ENCODE results near the gene CD48.
"Not testable (repeated sequence)": the region's sequence is repeated elsewhere in the genome, so short reads cannot be mapped to it uniquely, and the experiment has no call there.

Gene CD48

DNA sequence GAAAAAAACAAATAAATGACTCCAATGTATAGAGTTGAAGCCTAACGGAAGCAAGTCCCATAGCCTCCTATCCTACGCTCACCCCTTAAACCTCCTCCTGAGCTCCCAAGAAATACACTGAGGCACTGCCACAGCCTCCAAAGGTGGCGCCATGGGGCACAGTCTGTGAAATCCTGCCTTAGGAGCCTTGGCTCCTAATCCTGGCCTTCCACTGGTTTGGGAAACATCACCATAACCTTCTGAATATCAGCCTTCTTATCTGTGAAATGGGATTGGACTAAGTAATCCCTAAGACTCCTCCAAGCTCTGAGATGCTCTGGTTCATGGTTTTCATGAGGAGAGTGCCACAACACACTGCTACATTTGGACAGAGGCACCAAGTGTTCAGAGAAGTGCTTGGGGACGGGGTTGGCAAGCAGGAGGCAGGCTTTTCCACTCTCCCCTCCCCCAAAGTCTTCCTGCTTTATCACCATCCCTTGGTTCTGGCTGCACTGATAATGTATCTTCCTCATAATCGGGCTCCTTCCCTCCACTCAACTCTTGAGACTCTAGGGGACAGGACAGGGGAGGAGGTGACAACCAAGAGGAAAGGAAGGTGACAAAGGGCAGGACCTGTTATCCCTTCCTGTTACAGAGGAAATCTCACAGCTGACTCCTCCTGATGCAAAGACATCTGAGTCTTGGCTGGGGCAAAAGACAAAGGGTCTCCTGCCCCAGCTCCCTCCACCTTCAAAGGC lies 30.2 kb upstream of the CD48 start:
- no peak for DNase-seq (ENCODE audit: low spot score)

- DNase-seq (ENCODE audit: low spot score), result no peak
Observed at GRCh38 chr1:160741092-160741501, 29.5 kb upstream of the CD48 start.

- no peak for DNase-seq (ENCODE audit: low spot score)
Observed at GRCh38 chr1:160740133-160740688, 28.6 kb upstream of the CD48 start.

DNA sequence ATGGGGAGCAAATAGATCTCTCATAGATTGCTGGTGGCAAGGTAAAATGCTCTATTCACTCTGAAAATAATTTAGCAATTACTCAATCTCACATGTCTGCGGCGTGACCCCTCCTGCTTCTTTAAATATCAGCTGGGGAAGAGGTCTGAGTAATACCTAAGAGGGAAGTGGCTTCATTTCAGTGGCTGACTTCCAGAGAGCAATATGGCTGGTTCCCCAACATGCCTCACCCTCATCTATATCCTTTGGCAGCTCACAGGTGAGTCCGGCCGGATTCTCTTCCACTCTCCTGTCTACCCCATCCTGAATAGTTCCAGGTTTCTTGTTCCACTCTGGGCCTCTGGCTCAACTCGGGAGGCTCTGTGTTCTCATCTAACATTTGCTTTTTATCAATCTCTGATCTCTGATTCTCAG lies 27.5 kb upstream of the CD48 start, which contains the start of gene SLAMF7:
SLAMF7 (plus strand) TSS at position 150 of the 414 bp plus-strand sequence; CDS start at position 205, 55 bp downstream.
- no peak for DNase-seq (ENCODE audit: low spot score)

- no peak for DNase-seq (ENCODE audit: low spot score)
Observed at GRCh38 chr1:160738271-160738670, 26.6 kb upstream of the CD48 start.

- no peak for DNase-seq (ENCODE audit: low spot score)
Observed at GRCh38 chr1:160734301-160734700, 22.7 kb upstream of the CD48 start.

- no peak for DNase-seq (ENCODE audit: low spot score)
Observed at GRCh38 chr1:160733898-160734297, 22.3 kb upstream of the CD48 start.

DNA sequence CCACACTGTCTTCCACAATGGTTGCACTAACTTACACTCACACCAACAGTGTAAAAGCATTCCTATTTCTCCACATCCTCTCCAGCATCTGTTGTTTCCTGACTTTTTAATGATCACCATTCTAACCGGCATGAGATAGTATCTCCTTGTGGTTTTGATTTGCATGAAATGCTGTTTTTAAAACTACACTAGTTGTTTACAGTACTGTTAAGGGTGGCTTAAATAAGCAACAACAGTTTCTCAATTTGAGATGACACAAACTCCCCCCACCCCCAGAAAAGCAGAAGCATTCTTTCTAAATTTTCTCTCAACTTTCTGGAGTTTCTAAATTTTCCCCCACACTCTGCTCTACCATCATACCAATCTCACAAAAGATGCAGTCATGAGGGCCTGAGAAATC lies 20.4 kb upstream of the CD48 start:
- no peak for DNase-seq (ENCODE audit: low spot score)

DNA sequence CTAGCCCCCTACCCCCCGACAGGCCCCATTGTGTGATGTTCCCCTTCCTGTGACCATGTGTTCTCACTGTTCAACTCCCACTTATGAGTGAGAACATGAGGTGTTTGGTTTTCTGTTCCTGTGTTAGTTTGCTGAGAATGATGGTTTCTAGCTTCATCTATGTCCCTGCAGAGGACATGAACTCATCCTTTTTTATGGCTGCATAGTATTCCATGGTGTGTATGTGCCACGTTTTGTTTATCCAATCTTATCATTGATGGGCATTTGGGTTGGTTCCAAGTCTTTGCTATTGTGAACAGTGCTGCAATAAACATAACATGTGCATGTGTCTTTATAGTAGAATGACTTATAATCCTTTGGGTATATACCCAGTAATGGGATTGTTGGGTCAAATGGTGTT lies 19.9 kb upstream of the CD48 start:
- DNase-seq (ENCODE audit: low spot score), result not testable (repeated sequence)

GRCh38 chr1:160727316-160727640 lies 15.7 kb upstream of the CD48 start:
- no peak for DNase-seq (ENCODE audit: low spot score)

DNA sequence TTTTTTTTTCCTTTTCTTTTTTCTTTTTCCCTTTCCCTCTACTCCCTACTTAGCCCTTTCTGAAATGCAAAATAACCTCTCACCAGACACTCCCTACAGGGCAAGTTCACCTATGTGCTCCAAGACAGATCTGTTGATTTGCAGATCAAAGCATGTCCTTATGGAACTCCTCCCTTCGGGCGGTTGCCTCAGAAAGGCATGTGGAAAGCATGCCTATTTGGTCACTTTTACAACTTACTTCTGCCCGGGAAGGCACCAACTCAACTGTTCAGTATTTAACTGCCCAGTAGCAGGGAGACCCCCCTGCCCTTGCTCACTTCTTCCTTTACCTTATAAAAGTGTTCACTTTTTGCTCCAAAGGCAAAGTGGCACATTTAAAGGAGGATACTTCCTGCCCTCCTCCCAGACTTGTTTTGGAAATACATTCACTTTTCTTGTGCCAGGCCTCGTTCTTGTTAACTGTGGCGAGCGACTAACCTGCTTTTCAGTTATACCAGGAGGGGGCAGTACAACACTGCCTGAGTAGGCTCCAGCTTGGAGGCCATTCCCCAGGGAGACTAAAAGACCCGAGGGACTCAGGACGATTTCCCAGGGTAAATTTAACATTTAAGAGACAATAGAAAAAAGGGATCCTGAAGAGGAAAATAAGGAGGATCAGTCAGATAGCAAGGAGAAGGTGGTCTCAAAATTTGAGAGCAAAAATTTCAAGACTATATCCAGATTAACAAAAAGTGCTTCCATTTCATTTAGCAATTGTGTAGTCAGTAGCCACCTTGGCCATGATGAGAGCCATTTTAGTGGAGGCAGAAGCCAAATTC lies 15.1 kb upstream of the CD48 start:
- DNase-seq (ENCODE audit: low spot score), result peak; percentile 25

DNA sequence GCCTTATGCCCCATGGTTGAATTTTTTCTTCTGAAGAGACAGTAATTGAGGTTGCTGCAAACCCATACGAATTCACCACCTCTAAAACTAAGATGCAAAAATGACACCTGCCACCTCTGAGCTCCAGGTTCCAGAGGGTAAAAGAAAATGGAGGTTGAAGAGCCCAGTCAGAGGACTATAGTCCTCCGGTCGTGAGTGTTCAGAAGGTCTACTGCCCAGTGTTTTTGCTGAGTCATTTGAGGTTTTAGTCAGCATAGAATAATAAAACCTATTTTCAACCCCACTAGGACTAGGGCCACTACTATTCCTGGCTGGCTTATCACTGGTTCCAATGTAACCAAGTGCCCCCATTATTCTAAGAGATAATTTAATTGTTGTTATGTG lies 14.5 kb upstream of the CD48 start:
- no peak for DNase-seq (ENCODE audit: low spot score)

DNA sequence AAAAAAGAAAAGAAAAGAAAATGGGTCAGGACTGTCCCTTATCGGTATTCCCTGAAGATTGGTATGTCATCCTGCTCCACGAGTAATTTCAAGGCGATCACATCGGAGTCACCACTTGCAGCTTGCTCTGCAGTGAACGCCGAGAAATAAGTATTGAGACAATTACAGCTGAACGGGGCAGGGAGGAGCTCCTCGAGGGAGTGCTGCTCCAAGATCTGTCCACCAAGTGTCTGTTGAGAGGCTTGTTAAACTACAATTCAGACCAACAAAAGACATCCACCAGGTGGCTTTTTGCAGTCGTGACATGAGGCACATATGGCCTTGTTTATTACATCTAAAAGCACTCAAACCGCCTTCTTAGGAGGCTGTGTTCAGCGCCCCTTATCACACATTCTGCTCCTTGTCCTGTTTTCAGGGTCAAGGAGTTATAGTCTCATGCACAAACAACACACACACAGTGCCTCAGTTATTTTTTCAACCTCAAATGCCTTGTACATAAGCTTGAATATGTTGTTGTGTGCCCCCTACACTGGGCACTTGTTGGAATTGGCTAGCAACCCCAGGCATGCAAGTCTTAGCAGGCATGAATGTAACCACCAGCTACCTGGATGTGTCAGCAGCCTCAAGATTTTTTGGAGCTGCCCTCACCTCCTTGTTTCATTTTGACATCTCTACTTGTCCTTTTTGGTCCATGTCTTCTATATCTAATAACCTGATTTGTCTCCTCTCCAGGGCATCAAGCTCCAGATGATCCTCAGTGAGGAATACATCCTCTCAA lies 13.0 kb upstream of the CD48 start:
- no peak for DNase-seq (ENCODE audit: low spot score)

DNA sequence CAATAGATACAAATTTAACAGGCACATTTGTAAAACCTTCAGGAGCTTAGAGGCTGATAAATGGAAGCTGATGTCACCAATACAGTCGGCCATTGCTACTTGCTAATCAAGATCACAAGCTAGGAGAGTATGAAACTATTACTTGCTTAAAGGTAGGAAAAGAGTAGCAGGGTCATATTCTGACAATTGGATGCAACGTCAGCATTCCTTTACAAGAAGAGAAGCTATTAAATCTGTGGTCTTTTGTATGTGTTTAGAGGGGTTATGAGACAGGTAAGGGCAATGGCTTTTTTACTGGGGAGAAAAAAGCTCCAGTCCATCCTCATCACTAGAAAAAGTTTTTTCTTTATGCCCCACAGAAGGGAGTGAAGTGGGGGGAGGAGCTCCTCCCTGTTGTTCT lies 11.7 kb upstream of the CD48 start:
- DNase-seq (ENCODE audit: low spot score), result no peak

DNA sequence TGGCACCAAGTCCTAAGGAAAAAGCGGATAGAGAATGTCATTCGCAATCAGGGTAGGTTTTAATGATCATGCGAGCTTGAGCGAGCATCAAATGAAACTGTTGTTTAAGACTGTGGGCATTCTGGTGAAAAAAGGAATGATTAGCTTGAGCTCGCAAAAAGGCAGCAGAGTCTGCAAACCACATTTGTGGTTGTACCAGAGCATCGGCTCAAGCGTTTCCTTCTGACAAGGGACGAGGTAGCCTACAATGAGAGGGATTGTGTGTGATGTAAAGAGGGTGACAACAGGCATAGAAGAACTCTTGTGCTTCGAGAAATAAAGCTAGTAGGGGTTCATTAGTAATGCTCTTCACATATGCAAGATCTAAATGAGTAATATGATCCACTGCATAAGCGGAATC lies 11.1 kb upstream of the CD48 start:
- no peak for DNase-seq (ENCODE audit: low spot score)

- no peak for DNase-seq (ENCODE audit: low spot score)
Observed at GRCh38 chr1:160721473-160721872, 9.9 kb upstream of the CD48 start.

DNA sequence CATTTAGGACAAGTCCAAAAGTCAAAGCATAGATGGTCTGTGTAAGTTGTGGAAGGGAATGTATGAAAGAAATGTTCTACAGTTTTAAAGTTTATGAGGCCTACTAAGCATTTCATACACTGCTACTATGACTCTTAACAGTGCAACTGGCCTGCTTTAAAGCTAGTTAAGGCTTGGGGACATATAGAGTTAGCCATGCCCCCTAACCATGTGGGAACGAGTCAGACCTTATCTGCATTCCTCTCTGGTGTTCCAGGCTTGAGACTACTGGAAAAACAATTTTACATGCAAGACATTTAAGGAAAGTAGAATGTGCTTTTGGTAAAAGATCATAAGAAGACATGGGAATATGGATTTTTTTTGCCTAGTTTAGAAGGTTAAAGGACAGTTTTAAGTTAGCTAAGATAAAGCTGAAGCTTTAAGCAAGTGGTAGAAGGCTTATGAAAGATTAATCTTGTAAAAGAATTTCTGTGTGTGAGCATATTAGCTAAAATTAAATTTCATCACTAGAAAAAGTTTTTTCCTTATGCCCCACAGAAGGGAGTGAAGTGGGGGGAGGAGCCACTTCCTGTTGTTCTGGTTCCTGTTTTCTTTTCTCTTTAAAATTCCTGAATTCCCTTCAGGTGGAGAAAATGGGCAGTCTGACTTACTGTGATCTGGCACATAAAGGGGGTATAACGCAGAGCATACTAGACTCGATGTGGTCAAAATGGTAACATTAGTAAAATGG lies 8.9 kb upstream of the CD48 start:
- DNase-seq (ENCODE audit: low spot score), result no peak

DNA sequence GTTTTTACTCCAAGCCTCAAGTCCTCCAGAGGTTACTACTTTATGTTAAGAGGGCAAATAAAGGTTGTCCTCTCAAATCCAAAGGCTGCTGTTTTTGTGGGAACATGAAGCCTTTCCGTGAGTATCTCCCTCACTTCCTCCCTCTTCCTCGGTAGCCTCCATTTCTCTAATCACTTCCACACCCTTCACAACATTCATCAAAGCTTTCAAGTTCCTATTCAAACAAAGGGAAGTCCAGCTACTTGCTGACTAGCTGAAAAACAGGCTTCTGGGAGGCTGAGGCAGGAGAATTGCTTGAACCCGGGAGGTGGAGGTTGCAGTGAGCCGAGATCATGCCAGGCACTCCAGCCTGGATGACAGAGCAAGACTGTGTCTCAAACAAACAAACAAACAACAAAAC lies 6.6 kb upstream of the CD48 start:
- no peak for DNase-seq (ENCODE audit: low spot score)

DNA sequence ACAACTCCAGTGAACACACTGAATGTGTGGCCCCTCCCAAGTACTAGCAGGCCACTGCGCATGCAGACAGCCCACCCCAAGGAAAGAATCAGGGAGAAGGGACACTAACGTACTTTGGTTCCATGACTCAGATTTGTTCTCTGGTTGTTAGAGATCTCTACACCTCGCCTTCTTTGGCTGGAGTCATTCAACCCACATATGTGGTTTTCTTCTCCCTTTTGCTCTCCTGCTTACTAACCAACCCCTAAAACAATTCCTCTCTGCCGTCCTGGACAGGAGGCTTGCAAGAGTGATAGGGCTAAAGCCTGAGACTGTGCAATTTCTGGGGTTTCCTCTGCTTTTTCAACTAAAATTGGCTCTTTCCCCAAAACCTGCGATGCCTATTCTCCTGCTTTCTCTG lies 5.7 kb upstream of the CD48 start:
- DNase-seq (ENCODE audit: low spot score), result no peak

DNA sequence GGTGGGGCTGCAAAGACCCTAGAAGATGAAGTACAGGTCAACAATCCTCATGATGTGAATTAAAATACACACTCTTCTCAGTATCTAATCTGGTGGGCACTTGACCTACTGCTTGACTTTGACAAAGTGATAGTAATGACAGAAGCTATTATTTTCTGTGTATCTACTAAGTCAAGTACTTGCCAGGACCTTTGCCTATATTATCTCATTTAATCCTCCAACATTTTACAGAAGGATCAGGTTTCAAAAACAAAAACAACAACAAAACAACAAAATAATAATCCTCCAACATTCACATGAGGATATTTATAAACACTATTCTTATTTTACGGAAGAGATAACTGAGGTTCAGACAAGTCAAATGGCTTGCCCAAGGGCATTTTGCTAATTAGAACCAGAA lies 4.4 kb upstream of the CD48 start:
- no peak for DNase-seq (ENCODE audit: low spot score)

- DNase-seq (ENCODE audit: low spot score), result not testable (repeated sequence)
Observed at GRCh38 chr1:160714034-160714648, 2.5 kb upstream of the CD48 start.

Data from AG08395 (cell line).